ENCODE data around the gene CFAP100.

The CFAP100 gene

DNA sequence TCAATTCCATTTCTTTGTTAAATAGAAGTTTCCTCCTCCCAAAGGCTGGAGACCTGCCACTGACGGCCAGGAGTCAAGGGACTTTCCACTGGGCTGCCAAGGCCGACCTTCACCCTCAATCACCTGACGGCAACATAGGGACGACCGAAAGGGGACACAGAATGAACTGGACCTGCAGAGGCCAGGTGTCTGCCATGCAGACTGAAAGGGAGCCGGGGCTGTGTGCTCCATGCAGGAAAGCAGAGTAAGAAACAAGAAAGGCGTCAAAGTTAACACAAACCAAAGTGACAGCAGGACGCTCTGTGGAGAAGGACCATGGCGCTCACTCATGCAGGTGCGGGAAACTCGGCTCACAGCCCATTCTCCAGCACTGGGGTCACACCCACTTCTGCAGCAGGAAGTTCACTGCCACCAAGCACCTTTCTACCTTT is 54.9 kb downstream of the CFAP100 start:
- ChIA-PET POLR2A (no interaction called here), CTCF (no interaction called here)
- no peak overlapping the region for H3K4me3 ChIP-seq (ENCODE audit: low read depth, low read length)
- H3K27ac ChIP-seq (ENCODE audit: extremely low read depth, low read depth, low read length), result no peak overlapping the region
- peaks cover 5 to 82% of the 10 kb centered on the region in 2 experiments; a peak in 2 of 3 replicates for H3K36me3 ChIP-seq (ENCODE audit: control insufficient read depth in 2 of 2, insufficient read depth in 1 of 2, low read length in 2 of 2)
- TF ChIP-seq ZNF248 (tag by site-specific recombination; IDR thresholded peaks at IDR 0.05) (no peak), ZNF548 (tag by site-specific recombination; IDR thresholded peaks at IDR 0.05) (no peak)
- H3K4me1 ChIP-seq (ENCODE audit: control insufficient read depth, insufficient read depth, low read length), result no peaks in the 10 kb centered on the region
- no peaks in the 10 kb centered on the region for H3K9me3 ChIP-seq (ENCODE audit: control insufficient read depth, insufficient read depth, low read depth, low read length)

DNA sequence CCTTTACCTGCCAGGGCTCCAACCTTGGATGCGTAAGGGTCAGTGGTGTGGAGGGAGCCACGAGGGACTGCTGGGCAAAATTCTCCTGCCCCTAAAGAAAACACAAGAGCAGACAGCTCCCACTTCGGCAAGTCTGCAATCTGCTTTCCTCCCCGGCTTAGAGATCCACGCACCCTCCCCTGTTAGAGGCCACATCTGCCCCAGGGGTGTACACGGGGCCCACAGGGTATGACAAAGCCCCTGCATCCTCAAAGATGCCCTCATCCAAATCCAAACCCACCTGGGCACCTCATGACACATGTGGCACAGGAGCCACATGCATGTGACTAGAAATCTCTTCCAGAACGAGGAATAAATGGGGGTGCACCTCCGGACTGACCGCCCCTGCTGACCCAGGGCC is 55.5 kb downstream of the CFAP100 start:
- POLR2A ChIA-PET, result no interaction called here

DNA sequence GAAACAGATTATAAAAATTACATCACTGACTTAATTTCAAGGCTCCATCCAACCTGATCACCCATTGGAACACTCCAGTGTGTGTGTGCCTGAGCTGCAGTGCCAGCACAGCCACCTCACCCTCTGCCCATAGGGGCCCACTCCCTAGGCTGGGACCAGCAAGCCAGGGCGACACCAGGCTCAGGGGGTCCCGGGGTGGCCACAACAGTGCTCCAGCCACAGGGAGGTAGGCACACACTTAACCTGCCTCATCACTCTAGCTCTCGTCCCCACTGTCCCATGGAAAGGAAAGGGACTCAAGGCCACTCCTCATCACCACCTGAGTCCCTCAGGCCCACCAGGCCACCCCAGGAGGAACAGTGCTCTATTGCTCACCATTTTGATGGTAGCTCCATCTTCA is 56.0 kb downstream of the CFAP100 start:
- H3K9me3 ChIP-seq (ENCODE audit: control insufficient read depth, insufficient read depth, low read depth, low read length), result no peaks in the 10 kb centered on the region
- TF ChIP-seq ZBTB48 (tag by site-specific recombination; IDR thresholded peaks at IDR 0.05), result no peak
- TF ChIP-seq, protein P1, sequence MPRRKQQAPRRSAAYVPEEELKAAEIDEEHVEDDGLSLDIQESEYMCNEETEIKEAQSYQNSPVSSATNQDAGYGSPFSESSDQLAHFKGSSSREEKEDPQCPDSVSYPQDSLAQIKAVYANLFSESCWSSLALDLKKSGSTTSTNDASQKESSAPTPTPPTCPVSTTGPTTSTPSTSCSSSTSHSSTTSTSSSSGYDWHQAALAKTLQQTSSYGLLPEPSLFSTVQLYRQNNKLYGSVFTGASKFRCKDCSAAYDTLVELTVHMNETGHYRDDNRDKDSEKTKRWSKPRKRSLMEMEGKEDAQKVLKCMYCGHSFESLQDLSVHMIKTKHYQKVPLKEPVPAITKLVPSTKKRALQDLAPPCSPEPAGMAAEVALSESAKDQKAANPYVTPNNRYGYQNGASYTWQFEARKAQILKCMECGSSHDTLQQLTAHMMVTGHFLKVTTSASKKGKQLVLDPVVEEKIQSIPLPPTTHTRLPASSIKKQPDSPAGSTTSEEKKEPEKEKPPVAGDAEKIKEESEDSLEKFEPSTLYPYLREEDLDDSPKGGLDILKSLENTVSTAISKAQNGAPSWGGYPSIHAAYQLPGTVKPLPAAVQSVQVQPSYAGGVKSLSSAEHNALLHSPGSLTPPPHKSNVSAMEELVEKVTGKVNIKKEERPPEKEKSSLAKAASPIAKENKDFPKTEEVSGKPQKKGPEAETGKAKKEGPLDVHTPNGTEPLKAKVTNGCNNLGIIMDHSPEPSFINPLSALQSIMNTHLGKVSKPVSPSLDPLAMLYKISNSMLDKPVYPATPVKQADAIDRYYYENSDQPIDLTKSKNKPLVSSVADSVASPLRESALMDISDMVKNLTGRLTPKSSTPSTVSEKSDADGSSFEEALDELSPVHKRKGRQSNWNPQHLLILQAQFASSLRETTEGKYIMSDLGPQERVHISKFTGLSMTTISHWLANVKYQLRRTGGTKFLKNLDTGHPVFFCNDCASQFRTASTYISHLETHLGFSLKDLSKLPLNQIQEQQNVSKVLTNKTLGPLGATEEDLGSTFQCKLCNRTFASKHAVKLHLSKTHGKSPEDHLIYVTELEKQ (tag by site-specific recombination; IDR thresholded peaks at IDR 0.05; ENCODE audit: borderline replicate concordance), result no peak
- no peak for TF ChIP-seq IKZF3 (tag by site-specific recombination; IDR thresholded peaks at IDR 0.05)
- TF ChIP-seq ZNF433 (tag by site-specific recombination; IDR thresholded peaks at IDR 0.05; ENCODE audit: low read depth), result no peak
- TF ChIP-seq SETDB1 (IDR thresholded peaks at IDR 0.05; ENCODE audit: insufficient read length, low read length), result no peak
- TF ChIP-seq, protein P2, sequence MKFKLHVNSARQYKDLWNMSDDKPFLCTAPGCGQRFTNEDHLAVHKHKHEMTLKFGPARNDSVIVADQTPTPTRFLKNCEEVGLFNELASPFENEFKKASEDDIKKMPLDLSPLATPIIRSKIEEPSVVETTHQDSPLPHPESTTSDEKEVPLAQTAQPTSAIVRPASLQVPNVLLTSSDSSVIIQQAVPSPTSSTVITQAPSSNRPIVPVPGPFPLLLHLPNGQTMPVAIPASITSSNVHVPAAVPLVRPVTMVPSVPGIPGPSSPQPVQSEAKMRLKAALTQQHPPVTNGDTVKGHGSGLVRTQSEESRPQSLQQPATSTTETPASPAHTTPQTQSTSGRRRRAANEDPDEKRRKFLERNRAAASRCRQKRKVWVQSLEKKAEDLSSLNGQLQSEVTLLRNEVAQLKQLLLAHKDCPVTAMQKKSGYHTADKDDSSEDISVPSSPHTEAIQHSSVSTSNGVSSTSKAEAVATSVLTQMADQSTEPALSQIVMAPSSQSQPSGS (tag by site-specific recombination; IDR thresholded peaks at IDR 0.05; ENCODE audit: low read depth), result no peak
- TF ChIP-seq ZNF48 (tag by site-specific recombination; IDR thresholded peaks at IDR 0.05), result no peak
- TF ChIP-seq, protein P3, sequence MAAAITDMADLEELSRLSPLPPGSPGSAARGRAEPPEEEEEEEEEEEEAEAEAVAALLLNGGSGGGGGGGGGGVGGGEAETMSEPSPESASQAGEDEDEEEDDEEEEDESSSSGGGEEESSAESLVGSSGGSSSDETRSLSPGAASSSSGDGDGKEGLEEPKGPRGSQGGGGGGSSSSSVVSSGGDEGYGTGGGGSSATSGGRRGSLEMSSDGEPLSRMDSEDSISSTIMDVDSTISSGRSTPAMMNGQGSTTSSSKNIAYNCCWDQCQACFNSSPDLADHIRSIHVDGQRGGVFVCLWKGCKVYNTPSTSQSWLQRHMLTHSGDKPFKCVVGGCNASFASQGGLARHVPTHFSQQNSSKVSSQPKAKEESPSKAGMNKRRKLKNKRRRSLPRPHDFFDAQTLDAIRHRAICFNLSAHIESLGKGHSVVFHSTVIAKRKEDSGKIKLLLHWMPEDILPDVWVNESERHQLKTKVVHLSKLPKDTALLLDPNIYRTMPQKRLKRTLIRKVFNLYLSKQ (tag by site-specific recombination; IDR thresholded peaks at IDR 0.05; ENCODE audit: borderline replicate concordance), result no peak
- no peak for TF ChIP-seq ZFP69B (tag by site-specific recombination; IDR thresholded peaks at IDR 0.05)
- TF ChIP-seq, protein P4, sequence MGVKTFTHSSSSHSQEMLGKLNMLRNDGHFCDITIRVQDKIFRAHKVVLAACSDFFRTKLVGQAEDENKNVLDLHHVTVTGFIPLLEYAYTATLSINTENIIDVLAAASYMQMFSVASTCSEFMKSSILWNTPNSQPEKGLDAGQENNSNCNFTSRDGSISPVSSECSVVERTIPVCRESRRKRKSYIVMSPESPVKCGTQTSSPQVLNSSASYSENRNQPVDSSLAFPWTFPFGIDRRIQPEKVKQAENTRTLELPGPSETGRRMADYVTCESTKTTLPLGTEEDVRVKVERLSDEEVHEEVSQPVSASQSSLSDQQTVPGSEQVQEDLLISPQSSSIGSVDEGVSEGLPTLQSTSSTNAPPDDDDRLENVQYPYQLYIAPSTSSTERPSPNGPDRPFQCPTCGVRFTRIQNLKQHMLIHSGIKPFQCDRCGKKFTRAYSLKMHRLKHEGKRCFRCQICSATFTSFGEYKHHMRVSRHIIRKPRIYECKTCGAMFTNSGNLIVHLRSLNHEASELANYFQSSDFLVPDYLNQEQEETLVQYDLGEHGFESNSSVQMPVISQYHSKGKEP (tag by site-specific recombination; IDR thresholded peaks at IDR 0.05), result no peak
- TF ChIP-seq, protein P5, sequence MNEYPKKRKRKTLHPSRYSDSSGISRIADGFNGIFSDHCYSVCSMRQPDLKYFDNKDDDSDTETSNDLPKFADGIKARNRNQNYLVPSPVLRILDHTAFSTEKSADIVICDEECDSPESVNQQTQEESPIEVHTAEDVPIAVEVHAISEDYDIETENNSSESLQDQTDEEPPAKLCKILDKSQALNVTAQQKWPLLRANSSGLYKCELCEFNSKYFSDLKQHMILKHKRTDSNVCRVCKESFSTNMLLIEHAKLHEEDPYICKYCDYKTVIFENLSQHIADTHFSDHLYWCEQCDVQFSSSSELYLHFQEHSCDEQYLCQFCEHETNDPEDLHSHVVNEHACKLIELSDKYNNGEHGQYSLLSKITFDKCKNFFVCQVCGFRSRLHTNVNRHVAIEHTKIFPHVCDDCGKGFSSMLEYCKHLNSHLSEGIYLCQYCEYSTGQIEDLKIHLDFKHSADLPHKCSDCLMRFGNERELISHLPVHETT (tag by site-specific recombination; IDR thresholded peaks at IDR 0.05), result no peak
- no peak for TF ChIP-seq ZNF335 (tag by site-specific recombination; conservative IDR thresholded peaks at IDR 0.05)
- POLR2A ChIA-PET, result no interaction called here
- H3K27ac ChIP-seq (ENCODE audit: extremely low read depth, low read depth, low read length), result no peak overlapping the region
- no peak overlapping the region for H3K4me3 ChIP-seq (ENCODE audit: low read depth, low read length)
- H3K4me1 ChIP-seq (ENCODE audit: control insufficient read depth, insufficient read depth, low read length), result no peaks in the 10 kb centered on the region
- peaks cover 5 to 83% of the 10 kb centered on the region in 2 experiments; a peak in 2 of 3 replicates for H3K36me3 ChIP-seq (ENCODE audit: control insufficient read depth in 2 of 2, insufficient read depth in 1 of 2, low read length in 2 of 2)
- CTCF ChIA-PET, result no interaction called here

More for the DNA sequence above, 55.5 kb downstream of the CFAP100 start:
- no peak overlapping the region for H3K27ac ChIP-seq (ENCODE audit: extremely low read depth, low read depth, low read length)
- H3K9me3 ChIP-seq (ENCODE audit: control insufficient read depth, insufficient read depth, low read depth, low read length), result no peaks in the 10 kb centered on the region
- CTCF ChIA-PET, result no interaction called here
- H3K4me1 ChIP-seq (ENCODE audit: control insufficient read depth, insufficient read depth, low read length), result no peaks in the 10 kb centered on the region
- no peak for TF ChIP-seq ZNF521 (tag by site-specific recombination; IDR thresholded peaks at IDR 0.05)
- no peak for TF ChIP-seq SCRT1 (tag by site-specific recombination; IDR thresholded peaks at IDR 0.05; ENCODE audit: borderline replicate concordance)
- no peak for TF ChIP-seq IKZF3 (tag by site-specific recombination; IDR thresholded peaks at IDR 0.05)
- no peak for TF ChIP-seq ZNF529 (tag by site-specific recombination; IDR thresholded peaks at IDR 0.05; ENCODE audit: insufficient replicate concordance)
- H3K4me3 ChIP-seq (ENCODE audit: low read depth, low read length), result no peak overlapping the region
- H3K36me3 ChIP-seq (ENCODE audit: control insufficient read depth in 2 of 2, insufficient read depth in 1 of 2, low read length in 2 of 2), result peaks cover 5 to 84% of the 10 kb centered on the region in 2 experiments; a peak in 2 of 3 replicates
